NCI-H510A treated with DMSO at 0.1 percent for 48 hours (cell line): ENCODE results near the gene KDM8.

ENCODE experiments used
- DNase-seq: peaks from one replicate; lab custom pipeline; 2025; lab: John Stamatoyannopoulos, UW

KDM8 gene

GRCh38 chr16:27215660-27216059 is 12.3 kb downstream of the KDM8 start:
- DNase-seq: no peak

- DNase-seq: no peak
These were observed 13.1 kb downstream of the KDM8 start for GRCh38 chr16:27216297-27216885.

- DNase-seq: no peak
These were observed 13.9 kb downstream of the KDM8 start for GRCh38 chr16:27217256-27217655.

- DNase-seq: no peak
These were observed 15.4 kb downstream of the KDM8 start for GRCh38 chr16:27218756-27219155.

- no peak for DNase-seq
These were observed 15.8 kb downstream of the KDM8 start for GRCh38 chr16:27219161-27219560.

- DNase-seq: no peak
These were observed 16.8 kb downstream of the KDM8 start for GRCh38 chr16:27220120-27220519.

- DNase-seq: no peak
These were observed 17.2 kb downstream of the KDM8 start for GRCh38 chr16:27220527-27220926.

- no peak for DNase-seq
These were observed 17.7 kb downstream of the KDM8 start for GRCh38 chr16:27220991-27221390.

- DNase-seq: no peak
These were observed 18.4 kb downstream of the KDM8 start for GRCh38 chr16:27221576-27222248.

GRCh38 chr16:27222249-27223225 is 19.2 kb downstream of the KDM8 start:
- DNase-seq: no peak

GRCh38 chr16:27223226-27223610 is 19.9 kb downstream of the KDM8 start:
- DNase-seq: no peak

GRCh38 chr16:27223701-27224100 is 20.4 kb downstream of the KDM8 start:
- DNase-seq: no peak

GRCh38 chr16:27224271-27224737 is 21.0 kb downstream of the KDM8 start:
- no peak for DNase-seq

GRCh38 chr16:27224741-27225300 is 21.5 kb downstream of the KDM8 start:
- no peak for DNase-seq

GRCh38 chr16:27225536-27226360 is 22.4 kb downstream of the KDM8 start:
- DNase-seq: no peak

GRCh38 chr16:27226476-27226875 is 23.1 kb downstream of the KDM8 start:
- peak; percentile 63 for DNase-seq

GRCh38 chr16:27226976-27227705 is 23.8 kb downstream of the KDM8 start:
- no peak for DNase-seq

GRCh38 chr16:27228045-27228444 is 24.7 kb downstream of the KDM8 start:
- no peak for DNase-seq

GRCh38 chr16:27228621-27229501 is 25.5 kb downstream of the KDM8 start:
- DNase-seq: peak; percentile 94
